ENCODE data around the gene GRID1. TPM values are rescaled to one million over a fixed set of nuclear protein-coding genes. Genes with fewer than 3 reads are reported as not detected.

GRID1 gene
- total RNA-seq, 1 experiment from 2014 or later = not detected

DNA sequence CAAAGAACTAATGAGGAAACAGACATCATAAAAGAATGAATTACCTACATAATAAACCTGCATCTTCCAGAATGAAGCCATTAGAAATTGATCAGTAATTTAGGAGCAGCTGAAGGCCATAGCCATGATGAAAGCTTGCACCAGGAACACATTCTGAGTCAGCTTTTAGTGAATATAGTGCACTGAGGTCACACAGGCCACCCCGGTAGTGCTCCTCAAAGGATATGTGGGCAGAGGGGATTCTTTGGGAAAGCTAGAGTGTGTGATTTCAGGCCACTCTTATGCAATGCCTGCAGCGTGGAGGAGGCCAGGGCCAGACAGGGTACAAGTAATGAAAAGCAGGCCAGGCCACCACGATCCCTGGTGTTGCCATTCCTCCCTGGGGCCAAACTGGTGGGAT lies 451.9 kb downstream of the GRID1 start:
- no peaks in the 10 kb centered on the region for H3K36me3 ChIP-seq (ENCODE audit: low read depth, low read length)
- intact Hi-C loops (cut with micrococcal nuclease) = no loop called here
- CTCF ChIA-PET = no interaction called here

DNA sequence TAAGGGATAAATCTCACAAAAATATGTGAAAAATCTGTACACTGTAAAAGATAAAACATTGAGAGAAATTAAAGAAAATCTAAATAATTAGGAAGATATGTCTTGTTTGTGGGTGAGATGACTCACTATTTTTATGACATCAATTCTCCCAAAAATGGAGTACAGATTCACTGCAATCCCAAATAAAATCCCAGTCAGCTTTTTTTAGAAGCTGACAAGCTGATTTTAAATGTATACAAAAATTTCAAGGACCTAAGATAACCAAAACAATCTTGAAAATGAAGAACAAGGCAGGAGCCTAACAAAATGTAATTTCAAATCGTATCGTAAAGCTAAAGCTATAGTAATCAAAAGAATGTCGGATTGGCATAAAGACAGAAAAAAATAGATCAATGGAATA lies 458.1 kb downstream of the GRID1 start:
- intact Hi-C loops (cut with micrococcal nuclease) = no loop called here
- ATAC-seq (no peak), DNase-seq (no peak)
- no TSS peak for BruUV-seq (replicated peaks)
- Histone ChIP-seq H3F3A (ENCODE audit: low read length, unreplicated experiment) (no peaks in the 10 kb centered on the region), H3K27ac (ENCODE audit: low read length) (no peak overlapping the region), H3K27me3 (ENCODE audit: low read length) (no peaks in the 10 kb centered on the region), H3K4me3 (ENCODE audit: low read length) (no peak overlapping the region), H3K79me2 (ENCODE audit: low read length) (no peaks in the 10 kb centered on the region), H3K9me3 (ENCODE audit: low read length) (no peaks in the 10 kb centered on the region), H3K36me3 (ENCODE audit: low read depth, low read length) (no peaks in the 10 kb centered on the region), H3K9ac (ENCODE audit: low read length) (no peak overlapping the region), H3K9me2 (replicated peaks; ENCODE audit: low read length) (no peaks in the 10 kb centered on the region), H3K4me1 (ENCODE audit: insufficient read depth, low read length) (no peaks in the 10 kb centered on the region), H2AFZ (ENCODE audit: low read length) (no peak overlapping the region), H3K4me2 (ENCODE audit: low read length) (no peak overlapping the region), H4K20me1 (ENCODE audit: low read length) (no peaks in the 10 kb centered on the region)
- POLR2A ChIA-PET (ENCODE audit: unreplicated experiment) = no interaction called here
- no peak for TF ChIP-seq EZH2phosphoT487 (IDR thresholded peaks at IDR 0.05; ENCODE audit: borderline replicate concordance, low read length)
- TF ChIP-seq CTCF (conservative IDR thresholded peaks at IDR 0.05; ENCODE audit: low read depth, low read length) = no peak
- no peak for TF ChIP-seq EZH2 (IDR thresholded peaks at IDR 0.05; ENCODE audit: low read length, unreplicated experiment)
- CTCF ChIA-PET = no interaction called here

More for the DNA sequence above, 451.9 kb downstream of the GRID1 start:
- no peaks in the 10 kb centered on the region for H3K9me2 ChIP-seq (replicated peaks; ENCODE audit: low read length)
- no peaks in the 10 kb centered on the region for H3K79me2 ChIP-seq (ENCODE audit: low read length)
- ATAC-seq (no peak), DNase-seq (no peak)
- no peaks in the 10 kb centered on the region for H3F3A ChIP-seq (ENCODE audit: low read length, unreplicated experiment)
- H3K4me2 ChIP-seq (ENCODE audit: low read length) = no peak overlapping the region
- no peak overlapping the region for H3K27ac ChIP-seq (ENCODE audit: low read length)
- no TSS peak for BruUV-seq (replicated peaks)
- TF ChIP-seq CTCF (conservative IDR thresholded peaks at IDR 0.05; ENCODE audit: low read depth, low read length) (no peak), EZH2 (IDR thresholded peaks at IDR 0.05; ENCODE audit: low read length, unreplicated experiment) (no peak), EZH2phosphoT487 (IDR thresholded peaks at IDR 0.05; ENCODE audit: borderline replicate concordance, low read length) (no peak)
- no peak overlapping the region for H3K9ac ChIP-seq (ENCODE audit: low read length)
- H3K27me3 ChIP-seq (ENCODE audit: low read length) = no peaks in the 10 kb centered on the region
- POLR2A ChIA-PET (ENCODE audit: unreplicated experiment) = no interaction called here
- H2AFZ ChIP-seq (ENCODE audit: low read length) = no peak overlapping the region
- no peaks in the 10 kb centered on the region for H3K4me1 ChIP-seq (ENCODE audit: insufficient read depth, low read length)
- H4K20me1 ChIP-seq (ENCODE audit: low read length) = no peaks in the 10 kb centered on the region
- no peak overlapping the region for H3K4me3 ChIP-seq (ENCODE audit: low read length)
- H3K9me3 ChIP-seq (ENCODE audit: low read length) = no peaks in the 10 kb centered on the region

- no peak overlapping the region for H3K9ac ChIP-seq (ENCODE audit: low read length)
- H3K9me3 ChIP-seq (ENCODE audit: low read length) = no peaks in the 10 kb centered on the region
- no peak overlapping the region for H3K4me2 ChIP-seq (ENCODE audit: low read length)
- H3K9me2 ChIP-seq (replicated peaks; ENCODE audit: low read length) = no peaks in the 10 kb centered on the region
- H3K27ac ChIP-seq (ENCODE audit: low read length) = no peak overlapping the region
- no peaks in the 10 kb centered on the region for H3F3A ChIP-seq (ENCODE audit: low read length, unreplicated experiment)
- H2AFZ ChIP-seq (ENCODE audit: low read length) = no peak overlapping the region
- ChIA-PET POLR2A (ENCODE audit: unreplicated experiment) (no interaction called here), CTCF (no interaction called here)
- no peaks in the 10 kb centered on the region for H3K4me1 ChIP-seq (ENCODE audit: insufficient read depth, low read length)
- TF ChIP-seq EZH2 (IDR thresholded peaks at IDR 0.05; ENCODE audit: low read length, unreplicated experiment) (no peak), EZH2phosphoT487 (IDR thresholded peaks at IDR 0.05; ENCODE audit: borderline replicate concordance, low read length) (no peak), CTCF (conservative IDR thresholded peaks at IDR 0.05; ENCODE audit: low read depth, low read length) (no peak)
- no peaks in the 10 kb centered on the region for H3K27me3 ChIP-seq (ENCODE audit: low read length)
- H3K79me2 ChIP-seq (ENCODE audit: low read length) = no peaks in the 10 kb centered on the region
- H4K20me1 ChIP-seq (ENCODE audit: low read length) = no peaks in the 10 kb centered on the region
- BruUV-seq (replicated peaks) = no TSS peak
- no peak overlapping the region for H3K4me3 ChIP-seq (ENCODE audit: low read length)
- no peak for ATAC-seq
- intact Hi-C loops (cut with micrococcal nuclease) = no loop called here
- H3K36me3 ChIP-seq (ENCODE audit: low read depth, low read length) = no peaks in the 10 kb centered on the region
- DNase-seq = no peak
These were observed 464.5 kb downstream of the GRID1 start for GRCh38 chr10:85902051-85902450.

All from PC-3 (cell line).